Keratinocyte (primary cell): ENCODE data around the gene CARD9. TPM values are rescaled to one million over a fixed set of nuclear protein-coding genes. Genes with fewer than 3 reads are reported as not detected.

ENCODE experiments used
- DNase-seq: peaks from one replicate; pipeline ENCODE4 v3.0.0-alpha.2; 2011; ENCODE audit warnings: low read depth, missing footprints, low spot score
- FAIRE-seq: peaks from 2 replicates; lab custom pipeline; 2011; peaks lifted over from hg19 to GRCh38; lab: Jason Lieb, UNC
- H2AFZ ChIP-seq: 2 replicates; pipeline ENCODE4 v1.6.0; 2012; ENCODE audit warnings: low read length, control low read depth, inconsistent platforms; ENCODE audit not compliant: control insufficient read depth
- H3K27ac ChIP-seq: 2 replicates; pipeline ENCODE4 v1.5.1; 2011; ENCODE audit warnings: low read length; ENCODE audit not compliant: control insufficient read depth, insufficient read depth
- H3K27me3 ChIP-seq: 3 replicates; pipeline ENCODE4 v1.6.0; 2011; ENCODE audit warnings: low read length; ENCODE audit not compliant: control insufficient read depth, insufficient read depth; ENCODE audit errors: extremely low read depth
- H3K36me3 ChIP-seq, 2 experiments: 2 replicates in 1 of 2; 3 replicates in 1 of 2; pipeline ENCODE4 v1.5.1; 2011; ENCODE audit warnings: low read length in 2 of 2, mild to moderate bottlenecking in 1 of 2; ENCODE audit not compliant: control insufficient read depth in 2 of 2, insufficient read depth in 2 of 2; ENCODE audit errors: extremely low read depth in 1 of 2
- H3K4me1 ChIP-seq: 3 replicates; pipeline ENCODE4 v1.5.1; 2011; ENCODE audit warnings: low read length; ENCODE audit not compliant: control insufficient read depth, insufficient read depth; ENCODE audit errors: extremely low read depth
- H3K4me2 ChIP-seq: 3 replicates; pipeline ENCODE4 v1.6.0; 2011; ENCODE audit warnings: low read depth, low read length; ENCODE audit not compliant: control insufficient read depth, insufficient read depth; ENCODE audit errors: extremely low read depth
- H3K4me3 ChIP-seq, 3 experiments: fragments of 200-600 bp in 1 of 3; sonication (generic) in 1 of 3; 2 replicates in 2 of 3; 3 replicates in 1 of 3; pipeline ENCODE4 v1.5.1; 2011 to 2016; ENCODE audit warnings: low read length in 3 of 3, mild to moderate bottlenecking in 3 of 3, control low read depth in 2 of 3, inconsistent platforms in 1 of 3, low read depth in 1 of 3, mixed read lengths in 1 of 3, mixed run types in 1 of 3, moderate library complexity in 1 of 3; ENCODE audit not compliant: control insufficient read depth in 2 of 3, insufficient read depth in 2 of 3; ENCODE audit errors: extremely low read depth in 1 of 3
- H3K79me2 ChIP-seq: 2 replicates; pipeline ENCODE4 v1.6.0; 2012; ENCODE audit warnings: low read length; ENCODE audit not compliant: control insufficient read depth, insufficient read depth
- H3K9ac ChIP-seq: 3 replicates; pipeline ENCODE4 v1.6.0; 2011; ENCODE audit warnings: low read length; ENCODE audit not compliant: control insufficient read depth, insufficient read depth; ENCODE audit errors: extremely low read depth
- H3K9me1 ChIP-seq: 3 replicates; pipeline ENCODE4 v1.6.0; 2011; ENCODE audit warnings: low read length; ENCODE audit not compliant: control insufficient read depth, insufficient read depth; ENCODE audit errors: extremely low read depth
- H3K9me3 ChIP-seq: 2 replicates; pipeline ENCODE4 v1.5.1; 2012; ENCODE audit warnings: low read depth, low read length; ENCODE audit not compliant: control insufficient read depth
- H4K20me1 ChIP-seq: 3 replicates; pipeline ENCODE4 v1.6.0; 2011; ENCODE audit warnings: low read length; ENCODE audit not compliant: control insufficient read depth, insufficient read depth; ENCODE audit errors: extremely low read depth
- CTCF ChIP-seq, 3 experiments: IDR thresholded peaks in 1 of 3; conservative IDR thresholded peaks in 1 of 3; optimal IDR thresholded peaks in 1 of 3; 2 replicates in 2 of 3; 3 replicates in 1 of 3; pipeline versions ENCODE3 to v1.5.1; 2011; ENCODE audit warnings: low read length in 3 of 3, mild to moderate bottlenecking in 3 of 3, moderate library complexity in 2 of 3, control low read depth in 1 of 3, inconsistent platforms in 1 of 3; ENCODE audit not compliant: insufficient read depth in 2 of 3; ENCODE audit errors: extremely low read depth in 1 of 3
- EZH2 ChIP-seq: IDR thresholded peaks from one replicate; pipeline ENCODE4 v1.6.1; 2012; ENCODE audit warnings: inconsistent platforms, mild to moderate bottlenecking, low read length, moderate library complexity
- dilution Hi-C: fragments of 300-500 bp; cut with MboI; formaldehyde crosslinking; loops from one replicate; pipeline ENCODE4 v1.7.0; 2020; ENCODE audit warnings: low sequenced_read_pairs; ENCODE audit not compliant: extremely low pct_ligation_motif_present
- polyA plus RNA-seq, 5 experiments: library from polyadenylated mRNA; depleted of rRNA in 3 of 5; stranded (reverse) in 3 of 5; stranded (forward) in 1 of 5; unstranded in 1 of 5; fragments of >200 nt; gene quantifications; 1 replicate in 1 of 5; 2 replicates in 3 of 5; 3 replicates in 1 of 5; pipeline versions ENCODE4 v1.2.1 to v1.2.3, GENCODE V29; 2011 to 2012; ENCODE audit warnings: missing spikeins in 2 of 5, low read depth in 1 of 5, low replicate concordance in 1 of 5

The CARD9 gene
- polyA plus RNA-seq, 1 donor (not counting 4 experiments of a cell fraction or from before 2014, with no cell fraction given) = 0.07 TPM

GRCh38 chr9:136347472-136348256, 25.8 kb downstream of the CARD9 start:
- H3K9me1 ChIP-seq = no peaks in the 10 kb centered on the region
- DNase-seq (no peak), FAIRE-seq (no peak)
- no peak overlapping the region for H3K9ac ChIP-seq
- TF ChIP-seq EZH2 (no peak), CTCF (optimal IDR thresholded peaks at IDR 0.05 in 1 of 3, IDR thresholded peaks at IDR 0.05 in 1 of 3, conservative IDR thresholded peaks at IDR 0.05 in 1 of 3; ENCODE audit: extremely low read depth in 1 of 3, insufficient read depth in 2 of 3, low read length in 3 of 3) (no peak)
- peaks cover 23% of the 10 kb centered on the region for H3K4me1 ChIP-seq
- dilution Hi-C loops = no loop called here
- H4K20me1 ChIP-seq = no peaks in the 10 kb centered on the region
- no peak overlapping the region for H3K4me2 ChIP-seq
- H3K27ac ChIP-seq = no peak overlapping the region
- H3K27me3 ChIP-seq = no peaks in the 10 kb centered on the region
- H3K4me3 ChIP-seq = no peak overlapping the region
- H2AFZ ChIP-seq = no peak overlapping the region
- H3K79me2 ChIP-seq = no peaks in the 10 kb centered on the region
- no peaks in the 10 kb centered on the region for H3K36me3 ChIP-seq
- no peaks in the 10 kb centered on the region for H3K9me3 ChIP-seq

GRCh38 chr9:136346927-136347465, 26.5 kb downstream of the CARD9 start:
- dilution Hi-C loops = no loop called here
- Histone ChIP-seq H3K79me2 (no peaks in the 10 kb centered on the region), H3K27me3 (peaks cover 2% of the 10 kb centered on the region), H3K9me1 (no peaks in the 10 kb centered on the region), H3K36me3 (no peaks in the 10 kb centered on the region), H2AFZ (no peak overlapping the region), H4K20me1 (no peaks in the 10 kb centered on the region), H3K9ac (no peak overlapping the region), H3K4me3 (no peak overlapping the region), H3K4me2 (no peak overlapping the region), H3K9me3 (no peaks in the 10 kb centered on the region), H3K4me1 (peaks cover 23% of the 10 kb centered on the region), H3K27ac (no peak overlapping the region)
- TF ChIP-seq EZH2 (no peak), CTCF (optimal IDR thresholded peaks at IDR 0.05 in 1 of 3, IDR thresholded peaks at IDR 0.05 in 1 of 3, conservative IDR thresholded peaks at IDR 0.05 in 1 of 3; ENCODE audit: extremely low read depth in 1 of 3, insufficient read depth in 2 of 3, low read length in 3 of 3) (no peak)
- FAIRE-seq (no peak), DNase-seq (no peak)
